ENCODE measurements around the gene COL23A1.

COL23A1 gene

DNA sequence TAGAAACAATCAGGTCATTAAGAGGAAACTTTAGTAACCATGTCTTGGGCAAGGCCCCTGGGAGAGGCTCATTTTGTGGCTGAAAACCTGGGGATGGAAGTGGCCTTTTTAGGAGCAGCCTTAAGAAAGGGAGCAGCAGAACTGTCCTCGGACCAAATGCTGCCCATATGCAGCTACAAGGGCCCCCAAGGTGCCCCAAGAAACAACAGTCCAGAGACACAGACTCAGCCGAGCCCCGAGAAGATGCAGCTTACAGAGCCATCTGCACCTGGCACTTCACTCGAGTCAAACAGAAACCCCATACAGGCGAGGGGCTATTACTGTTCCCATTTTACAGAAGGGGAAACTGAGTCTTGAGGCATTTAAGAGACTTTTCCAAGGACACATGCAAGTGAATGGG is 58.0 kb downstream of the COL23A1 start:
- no peak for DNase-seq (ENCODE audit: low read depth)

DNA sequence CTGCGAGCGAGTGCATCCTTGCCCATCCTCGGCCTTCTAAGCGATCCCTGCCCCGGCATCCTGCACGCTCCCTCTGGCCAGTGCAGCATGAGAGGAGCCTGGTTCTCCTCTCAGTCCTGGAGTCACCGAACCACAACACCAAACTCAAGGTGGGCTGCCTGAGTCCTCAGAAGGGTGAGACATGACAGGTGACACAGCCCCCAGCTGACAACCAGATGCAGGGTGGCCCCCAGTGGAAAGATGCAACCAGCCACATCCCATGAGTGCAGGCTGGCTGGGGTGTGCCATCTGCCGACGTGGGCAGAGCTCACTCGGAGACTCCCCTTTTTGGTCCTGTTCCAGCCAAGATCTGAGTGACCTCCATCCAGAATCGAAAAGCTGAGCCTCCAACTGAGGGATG is 58.4 kb downstream of the COL23A1 start:
- no peak for DNase-seq (ENCODE audit: low read depth)

DNA sequence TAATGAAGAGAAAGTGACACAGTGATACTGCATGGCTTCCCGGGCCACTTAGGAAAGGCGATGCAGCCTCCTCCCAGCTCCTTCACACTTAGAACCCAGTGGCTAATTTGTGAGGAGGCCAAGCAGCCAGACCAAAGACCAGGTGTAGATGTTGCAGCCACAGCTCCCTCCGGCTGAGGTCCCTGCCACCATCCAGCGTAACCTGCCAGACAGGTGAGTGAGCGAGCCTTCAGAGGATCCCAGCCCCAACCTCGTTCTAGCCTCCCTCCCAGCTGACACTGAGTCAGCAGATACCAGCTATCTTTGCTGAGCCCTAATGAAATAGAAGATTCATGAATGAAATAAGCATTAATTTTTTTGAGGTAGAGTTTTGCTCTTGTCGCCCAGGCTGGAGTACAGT is 59.7 kb downstream of the COL23A1 start:
- no peak for DNase-seq (ENCODE audit: low read depth)

DNA sequence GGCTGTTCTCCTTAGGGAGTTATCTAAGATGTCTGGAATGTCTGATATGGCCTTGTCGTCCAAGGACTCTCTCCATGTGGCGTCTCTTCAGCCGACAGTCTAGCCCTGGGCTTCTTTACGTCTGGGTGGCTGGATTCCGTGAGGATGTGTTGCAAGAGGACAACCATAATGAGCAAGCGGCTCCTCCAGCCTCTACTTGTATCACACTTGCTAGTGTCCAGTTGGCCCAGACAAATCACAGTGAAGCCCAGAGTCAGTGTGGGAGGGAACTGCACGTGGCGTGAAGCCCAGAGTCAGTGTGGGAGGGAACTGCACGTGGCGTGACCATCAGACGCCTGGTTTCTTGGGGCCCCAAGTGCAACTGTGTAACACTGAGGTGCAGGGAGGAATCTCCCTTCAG is 61.1 kb downstream of the COL23A1 start:
- no peak for DNase-seq (ENCODE audit: low read depth)

DNA sequence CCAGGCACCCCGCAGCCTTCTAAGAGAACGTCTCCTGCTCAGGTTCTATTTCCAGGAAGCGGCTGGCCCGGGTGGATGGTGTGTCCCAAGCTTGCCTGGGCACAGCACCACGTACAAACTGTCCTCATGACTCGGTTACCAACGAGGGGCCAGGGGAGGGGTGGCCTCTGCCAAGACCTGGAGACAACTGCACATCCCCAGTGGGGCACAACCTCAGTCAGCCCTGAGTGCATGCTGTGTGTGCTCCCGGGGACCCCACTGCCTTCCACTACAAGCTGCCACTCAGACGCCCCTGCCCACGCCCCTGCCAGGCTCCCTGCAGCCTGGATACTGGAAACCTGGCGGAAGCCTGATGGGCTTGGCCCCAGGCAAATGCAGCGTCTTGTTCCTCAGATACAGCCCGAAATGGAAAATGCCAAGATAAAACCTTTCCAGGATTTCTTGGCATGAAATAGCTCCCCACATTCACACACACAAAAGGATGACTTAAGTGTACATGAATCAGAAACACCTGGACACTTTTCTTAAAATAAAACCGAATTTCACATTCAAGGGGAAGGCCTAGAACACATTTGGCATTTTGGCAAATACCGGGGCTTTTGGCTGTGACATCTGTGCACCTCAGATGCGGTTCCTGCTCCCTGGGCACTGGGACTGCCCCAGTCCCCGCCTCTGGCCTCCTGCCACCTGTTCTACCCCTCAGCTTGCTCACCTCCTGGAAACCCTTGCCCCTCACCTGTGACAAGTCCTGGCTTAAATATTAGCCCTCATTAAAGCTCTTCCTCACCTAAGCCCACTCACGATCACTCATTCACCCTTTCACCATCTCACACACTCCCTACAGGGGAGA is 62.5 kb downstream of the COL23A1 start:
- no peak for DNase-seq (ENCODE audit: low read depth)

DNA sequence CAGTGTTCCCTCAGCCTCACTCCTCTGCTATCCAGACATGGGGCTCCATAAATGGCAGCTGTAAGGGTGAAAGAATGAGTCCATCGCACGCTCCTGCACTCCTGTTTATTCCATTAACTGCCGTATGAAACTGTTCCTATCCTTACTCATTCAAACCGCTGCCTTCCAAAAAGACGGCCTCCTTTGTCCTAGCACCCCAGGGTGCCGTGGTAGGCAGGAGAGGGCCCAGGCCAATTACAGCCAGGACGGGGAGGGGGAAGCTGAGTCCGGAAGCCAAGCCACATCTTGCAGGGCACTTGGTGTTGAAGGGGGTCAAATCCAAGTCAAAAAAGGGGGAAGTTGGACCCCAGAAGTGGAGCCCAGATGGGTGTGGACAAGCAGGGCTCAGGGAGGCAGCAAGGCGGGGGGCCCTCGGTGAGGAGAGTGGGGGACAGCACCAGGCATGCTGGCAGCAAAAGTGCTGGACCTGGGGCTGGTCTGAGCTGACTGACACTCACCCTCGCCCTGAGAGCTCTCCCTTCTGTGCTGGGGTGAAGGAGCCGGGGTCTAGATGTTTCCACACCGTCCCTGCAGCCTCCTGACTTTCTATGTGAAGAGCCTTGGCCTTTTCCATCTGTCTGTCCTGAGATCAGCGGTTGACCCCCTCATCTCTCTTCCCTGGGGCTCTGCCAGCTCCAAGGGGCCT is 63.3 kb downstream of the COL23A1 start:
- DNase-seq (ENCODE audit: low read depth): no peak

DNA sequence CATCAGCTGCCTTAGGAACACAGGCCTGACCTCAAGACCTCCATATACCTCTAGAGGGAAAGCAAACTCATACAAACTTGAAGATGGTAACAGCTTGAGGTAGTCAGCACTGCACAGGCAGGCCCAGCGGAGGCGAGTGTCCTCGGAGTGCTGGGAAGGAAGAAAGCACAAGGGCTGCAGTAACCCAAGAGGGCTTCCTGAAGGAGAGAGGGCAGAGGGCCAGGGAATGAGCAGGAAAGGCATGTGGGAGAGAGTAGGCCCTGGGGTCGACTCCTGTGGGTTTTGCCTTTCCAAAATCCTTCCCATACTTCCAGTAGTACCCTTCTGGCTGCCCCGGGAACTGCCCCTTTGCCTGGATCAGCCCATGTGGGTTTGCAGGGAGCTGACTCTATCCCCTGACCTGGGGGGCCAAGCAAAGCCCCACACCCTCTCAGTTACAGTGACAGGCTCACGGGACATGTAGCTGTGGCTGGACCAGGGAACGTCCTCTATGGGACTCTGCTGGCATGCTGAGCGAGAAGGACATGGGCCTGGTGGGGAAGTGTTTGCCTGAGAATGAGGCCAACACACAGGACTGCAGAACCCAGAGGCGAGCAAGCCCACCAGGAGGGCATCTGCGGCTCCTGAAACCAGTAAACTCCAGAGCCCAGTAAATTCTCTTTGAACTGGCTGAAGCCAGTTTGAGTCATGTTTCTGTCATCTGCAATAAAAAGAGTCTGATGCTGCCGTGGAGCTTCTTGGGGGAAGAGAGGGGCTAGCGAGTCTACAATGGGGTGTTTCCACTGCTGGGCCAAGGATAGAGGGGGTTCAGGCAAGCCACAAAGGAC is 64.1 kb downstream of the COL23A1 start:
- DNase-seq (ENCODE audit: low read depth): no peak

DNA sequence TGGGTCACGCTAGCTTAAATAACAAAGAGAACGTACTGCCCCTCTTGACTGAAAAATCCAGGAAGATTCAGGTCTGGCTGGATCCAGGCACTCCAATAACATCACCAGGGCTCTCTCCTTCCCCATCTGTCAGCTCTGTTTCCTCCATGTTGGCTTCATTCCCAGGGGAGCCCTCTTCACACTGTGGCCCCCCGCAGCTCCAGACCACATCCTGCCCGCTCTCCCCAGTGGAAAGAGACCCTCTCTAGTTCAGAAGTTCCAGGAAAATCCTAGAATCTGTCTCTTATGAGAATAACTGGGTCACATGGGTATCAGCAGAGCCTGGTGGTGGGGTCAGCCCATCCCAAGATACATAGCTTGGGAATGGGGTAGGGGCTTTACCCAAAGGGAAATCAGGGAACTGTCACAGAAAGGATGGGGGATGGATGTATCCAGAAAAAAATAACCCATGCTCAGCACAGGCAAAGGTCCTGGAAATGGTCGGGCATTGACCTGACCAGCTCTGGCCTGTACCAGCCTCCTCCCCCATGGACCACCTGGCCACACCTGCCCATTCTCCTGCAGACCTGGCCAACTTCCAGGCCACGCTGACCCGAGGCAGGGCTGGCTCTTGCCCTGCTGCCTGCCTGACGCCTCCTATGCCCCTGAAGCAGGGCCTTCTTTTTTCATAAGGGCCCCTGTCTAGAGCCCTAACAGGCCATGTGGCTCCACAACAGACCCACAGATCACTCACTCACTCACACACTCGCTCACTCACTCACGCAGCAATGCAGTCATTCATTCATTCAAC is 65.9 kb downstream of the COL23A1 start:
- DNase-seq (ENCODE audit: low read depth): no peak

DNA sequence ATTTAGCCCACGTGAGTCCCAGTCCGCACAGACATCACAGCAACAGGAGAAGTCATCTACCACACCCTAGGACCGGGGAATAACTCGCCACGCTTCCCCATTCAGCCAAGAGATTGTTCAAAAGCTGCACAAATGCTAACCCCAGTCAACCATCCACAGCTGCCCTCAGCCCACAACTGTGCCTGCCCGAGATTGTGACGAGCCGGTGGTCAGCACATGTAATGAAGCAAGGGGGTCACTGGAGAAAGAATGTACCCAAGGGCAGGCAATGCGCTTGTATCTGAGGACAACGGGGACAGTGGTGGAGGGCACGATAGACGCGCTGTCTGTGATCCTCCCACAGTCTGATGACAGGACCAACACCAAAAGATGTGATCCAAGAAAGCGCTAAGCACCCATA is 67.8 kb downstream of the COL23A1 start:
- DNase-seq (ENCODE audit: low read depth): no peak

DNA sequence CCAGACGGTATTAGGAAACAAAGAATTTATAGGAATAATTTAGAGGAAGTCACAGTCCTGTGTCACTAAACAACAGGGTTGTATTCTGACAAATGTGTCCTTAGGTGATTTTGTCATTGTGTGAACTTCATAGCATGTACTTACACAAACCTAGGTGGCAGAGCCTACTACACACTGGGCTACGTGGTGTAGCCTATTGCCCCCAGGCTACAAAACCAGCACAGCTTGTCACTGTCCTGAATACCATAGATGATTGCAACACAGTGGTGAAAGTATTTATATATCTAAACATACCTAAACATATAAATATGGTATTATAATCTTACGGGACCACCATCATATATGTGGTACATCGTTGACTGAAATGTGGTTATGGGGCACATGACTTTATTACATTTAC is 69.3 kb downstream of the COL23A1 start:
- DNase-seq (ENCODE audit: low read depth): no peak

DNA sequence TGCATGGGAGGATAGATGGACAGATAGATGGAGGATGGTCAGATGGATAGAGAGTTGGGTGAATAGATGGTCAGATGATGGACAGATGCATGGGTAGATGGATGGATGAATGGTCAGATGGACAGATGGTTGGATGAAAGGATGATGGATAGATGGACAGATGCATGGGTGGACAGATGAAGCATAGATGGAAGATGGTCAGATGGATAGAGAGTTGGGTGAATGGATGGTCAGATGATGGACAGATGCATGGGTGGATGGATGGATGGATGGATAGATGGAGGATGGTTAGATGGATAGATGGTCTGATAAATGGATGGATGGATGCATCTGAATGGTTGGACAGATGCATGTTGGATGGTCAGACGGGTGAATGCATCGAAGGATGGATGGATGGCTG is 70.4 kb downstream of the COL23A1 start:
- DNase-seq (ENCODE audit: low read depth): no peak

DNA sequence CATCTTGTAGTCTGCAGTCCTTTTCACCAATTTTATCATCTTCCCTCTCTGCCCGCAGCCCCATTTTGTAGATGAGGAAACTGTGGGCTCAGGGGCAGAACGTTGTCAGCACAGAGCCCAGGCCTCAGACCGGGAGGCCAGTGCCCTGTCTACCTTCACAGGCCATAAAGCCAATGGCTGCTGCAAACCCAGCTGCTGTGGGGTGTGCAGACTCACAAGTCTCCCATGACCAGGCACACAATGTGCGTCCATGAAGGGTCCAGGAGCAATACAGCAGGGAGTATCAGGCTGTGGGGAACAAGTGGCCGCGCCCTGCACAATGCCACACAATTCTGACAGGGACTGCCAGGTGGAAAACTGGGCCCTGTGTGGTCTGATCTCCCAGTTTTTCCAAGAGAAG is 71.0 kb downstream of the COL23A1 start:
- no peak for DNase-seq (ENCODE audit: low read depth)

DNA sequence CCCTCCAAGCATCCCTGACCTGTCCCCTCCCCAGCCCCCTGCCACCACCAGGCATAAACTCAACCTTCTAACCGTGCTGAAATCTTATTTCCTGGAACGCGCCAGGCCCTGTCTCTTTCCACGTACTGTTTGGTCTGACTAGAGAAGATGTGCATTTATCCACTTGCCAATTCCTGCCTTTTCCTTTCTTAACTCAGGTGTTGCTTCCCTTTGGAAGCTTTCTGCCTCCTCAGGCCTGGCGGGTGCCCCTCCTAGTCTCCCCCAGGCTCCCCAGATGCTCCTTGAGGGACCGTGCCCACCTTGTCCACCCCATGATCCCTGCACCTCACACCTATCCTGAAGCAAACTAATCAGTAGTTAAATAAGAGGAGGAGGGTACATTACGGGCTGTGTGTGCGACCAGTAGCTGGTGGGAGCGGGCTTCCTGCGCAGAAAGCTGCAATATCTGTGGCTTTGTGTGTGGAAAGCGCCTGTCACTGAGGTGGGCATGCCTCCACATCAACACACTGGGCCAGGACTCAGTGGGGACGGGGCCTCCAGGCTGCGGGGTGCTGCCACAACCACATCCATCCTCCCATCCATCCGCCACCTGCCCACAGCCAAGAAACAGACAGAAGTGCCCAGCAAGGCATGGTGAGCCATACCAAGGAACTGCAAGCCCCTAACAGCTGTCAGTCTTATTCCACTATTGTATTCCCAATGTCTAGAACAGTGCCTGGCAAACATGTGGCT is 73.5 kb downstream of the COL23A1 start:
- DNase-seq (ENCODE audit: low read depth): no peak

DNA sequence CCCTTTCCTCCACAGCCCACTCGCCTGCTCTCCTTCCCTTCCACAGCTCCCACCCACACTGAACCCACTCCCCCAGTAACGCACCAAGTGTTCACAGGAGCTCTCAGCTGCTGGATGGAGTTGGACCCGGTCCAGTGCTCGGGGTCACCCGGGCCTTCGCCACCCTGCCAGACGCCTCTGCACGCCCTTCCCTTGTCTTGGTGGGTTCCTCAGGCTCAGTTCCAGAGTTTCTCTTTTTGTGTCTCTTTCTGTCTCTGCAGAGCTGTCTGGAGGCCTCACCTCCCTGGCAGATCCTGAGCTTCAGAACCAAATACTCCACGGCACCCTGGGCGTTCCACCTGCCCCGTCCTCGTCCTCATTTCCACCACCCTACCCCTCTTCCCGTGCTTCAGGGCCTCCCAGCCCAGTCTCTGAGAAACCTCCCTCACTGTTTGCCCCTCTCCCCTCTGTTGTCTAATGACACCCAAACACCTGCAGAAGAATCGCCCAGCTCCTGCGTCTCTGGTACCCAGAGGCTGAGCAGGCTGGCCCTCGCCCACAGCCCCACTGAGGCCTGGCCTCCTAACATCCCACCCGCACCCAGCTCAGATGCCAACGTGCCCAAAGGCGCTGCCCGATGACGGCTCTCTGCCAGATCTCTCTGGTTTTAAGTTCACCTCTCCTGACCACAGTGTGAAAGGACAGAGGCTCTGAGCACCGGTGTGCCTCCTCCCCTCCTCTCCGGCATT is 74.3 kb downstream of the COL23A1 start:
- no peak for DNase-seq (ENCODE audit: low read depth)

DNA sequence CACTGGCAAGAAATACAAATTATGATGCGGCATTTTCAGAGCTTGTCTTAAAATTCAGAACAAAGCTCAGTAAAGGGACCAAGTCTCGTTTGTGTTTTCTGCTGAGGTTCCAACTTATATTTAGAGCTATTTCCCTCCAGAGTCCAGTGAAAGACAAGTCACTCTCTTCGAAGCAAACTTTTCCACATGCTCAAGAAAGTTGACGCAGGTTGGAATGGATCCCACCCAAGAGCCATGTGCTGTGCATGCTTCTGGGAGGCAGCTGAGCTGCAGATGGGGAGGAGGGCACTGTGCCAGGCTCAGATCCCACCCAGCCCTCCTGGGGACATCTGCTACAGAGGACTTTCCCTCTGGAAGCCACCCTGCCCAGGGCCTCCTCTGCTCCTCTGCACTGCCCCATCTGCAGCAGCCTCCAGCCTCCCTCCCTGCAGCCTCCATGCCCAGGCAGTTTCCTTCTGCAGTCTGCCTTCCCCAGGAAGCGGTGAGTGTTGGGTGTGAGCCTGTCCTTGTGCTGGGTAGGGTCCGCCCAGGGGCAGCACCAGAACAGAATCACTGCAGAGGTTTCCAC is 75.3 kb downstream of the COL23A1 start:
- no peak for DNase-seq (ENCODE audit: low read depth)

DNA sequence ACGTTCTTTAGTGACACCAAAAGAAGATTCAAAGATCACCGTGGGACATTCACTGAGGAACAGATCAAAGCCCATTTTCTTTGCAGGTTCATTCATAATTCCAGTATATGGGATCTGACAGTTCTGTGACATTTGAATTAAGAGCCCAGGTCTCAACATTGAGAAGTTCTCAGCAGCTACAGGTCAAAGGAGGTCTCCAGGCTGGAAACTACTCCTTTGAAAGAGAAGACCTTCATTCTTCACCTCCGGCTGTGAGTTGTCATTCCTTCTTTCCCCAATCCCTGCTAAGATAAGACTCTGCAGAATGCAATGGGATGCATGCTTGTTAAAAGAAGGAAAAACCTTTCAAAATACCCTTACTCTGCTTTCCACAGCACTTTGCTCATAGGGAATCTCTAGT is 79.0 kb downstream of the COL23A1 start:
- no peak for DNase-seq (ENCODE audit: low read depth)

DNA sequence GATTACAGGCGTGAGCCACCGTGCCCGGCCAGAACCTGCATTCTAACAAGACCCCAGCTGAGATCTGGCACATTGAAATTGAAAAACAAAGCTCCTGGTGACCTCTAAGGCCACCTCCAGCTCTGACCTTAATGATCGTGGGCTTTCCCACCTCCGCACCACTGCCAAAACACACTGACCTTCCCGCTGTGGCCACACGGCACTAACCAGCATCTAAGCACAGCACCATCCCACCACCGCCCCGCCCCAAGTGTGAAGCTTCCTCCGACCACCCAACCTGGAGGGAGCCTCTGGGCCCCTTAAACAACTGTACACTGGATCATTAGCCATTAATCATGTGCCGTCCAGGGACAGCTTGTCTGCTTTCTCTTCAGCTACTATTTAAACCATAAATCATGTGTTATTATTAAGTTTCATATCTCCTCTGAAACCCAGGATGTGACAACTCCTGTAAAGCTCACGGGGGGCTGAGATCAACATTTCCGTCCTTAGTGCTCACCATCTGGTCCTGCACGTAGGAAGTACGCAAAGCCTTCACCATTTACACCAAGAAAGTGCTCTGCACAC is 80.6 kb downstream of the COL23A1 start:
- DNase-seq (ENCODE audit: low read depth): no peak

DNA sequence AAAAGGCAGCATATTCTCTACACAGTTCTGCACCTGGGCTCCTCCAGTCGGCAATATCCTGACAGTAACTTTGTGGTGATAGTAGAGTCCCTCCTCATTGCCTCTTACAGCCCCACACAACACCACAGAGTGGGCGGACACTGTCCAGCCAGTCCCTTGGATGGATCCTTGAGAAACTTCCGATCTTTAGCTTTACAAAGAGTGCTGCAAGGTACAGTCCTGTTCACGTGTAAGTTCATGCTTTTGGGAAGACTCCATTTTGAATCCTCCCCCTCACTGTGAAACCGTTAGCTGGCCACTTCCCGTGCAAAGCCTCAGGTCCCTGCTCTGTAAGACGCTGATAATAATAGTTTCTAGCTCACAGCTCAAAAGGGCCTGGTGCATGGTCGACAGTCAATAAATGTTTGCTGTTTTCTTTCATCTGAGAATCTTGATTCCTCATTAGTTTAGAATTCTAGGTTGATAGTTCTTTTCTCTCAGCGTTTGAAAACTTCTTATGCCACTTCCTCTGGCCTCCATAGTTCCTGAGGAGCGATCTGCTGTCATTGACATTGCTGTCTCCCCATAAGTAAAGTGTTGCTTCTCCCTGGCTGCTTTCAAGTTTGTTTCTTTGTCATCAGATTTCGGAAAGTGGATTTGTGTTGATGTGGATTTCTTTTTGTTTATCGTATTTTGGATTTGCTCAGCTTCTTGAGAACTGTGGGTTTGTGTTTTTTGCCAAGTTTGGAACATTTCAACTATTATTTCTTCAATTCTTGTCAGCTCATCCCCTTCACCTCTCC is 82.9 kb downstream of the COL23A1 start:
- DNase-seq (ENCODE audit: low read depth): no peak
